Trophoblast cell (in vitro differentiated cells and primary cell): ENCODE measurements around the gene ULBP2.

Experiments used
- DNase-seq, 2 donors: peaks; one replicate each; pipeline ENCODE4 v3.0.0-alpha.2; 2016
- H2AFZ ChIP-seq: 2 replicates; pipeline ENCODE4 v1.6.1; 2013; ENCODE audit warnings: low read length, moderate library complexity, mild to moderate bottlenecking; ENCODE audit not compliant: insufficient read depth, poor library complexity
- H2AK5ac ChIP-seq: 2 replicates; pipeline ENCODE4 v1.6.1; 2013; ENCODE audit warnings: mild to moderate bottlenecking, low read length
- H2BK120ac ChIP-seq: 2 replicates; pipeline ENCODE4 v1.6.1; 2013; ENCODE audit warnings: low read length, mild to moderate bottlenecking, moderate library complexity; ENCODE audit not compliant: insufficient read depth, poor library complexity
- H2BK12ac ChIP-seq: 2 replicates; pipeline ENCODE4 v1.6.1; 2013; ENCODE audit warnings: mild to moderate bottlenecking, low read length, moderate library complexity
- H2BK5ac ChIP-seq: 2 replicates; pipeline ENCODE4 v1.6.1; 2013; ENCODE audit warnings: low read length, low read depth, moderate library complexity, mild to moderate bottlenecking; ENCODE audit not compliant: poor library complexity
- H3K14ac ChIP-seq: 2 replicates; pipeline ENCODE4 v1.6.1; 2013; ENCODE audit warnings: mild to moderate bottlenecking, low read length
- H3K18ac ChIP-seq: 2 replicates; pipeline ENCODE4 v1.6.1; 2013; ENCODE audit warnings: mild to moderate bottlenecking, low read length
- H3K23ac ChIP-seq: 2 replicates; pipeline ENCODE4 v1.6.1; 2013; ENCODE audit warnings: low read length
- H3K27ac ChIP-seq: 2 replicates; pipeline ENCODE4 v1.5.1; 2013; ENCODE audit warnings: low read depth, mild to moderate bottlenecking, inconsistent platforms, low read length, moderate library complexity
- H3K27me3 ChIP-seq: 2 replicates; pipeline ENCODE4 v1.6.1; 2013; ENCODE audit warnings: inconsistent platforms, mild to moderate bottlenecking, low read length, moderate library complexity; ENCODE audit not compliant: insufficient read depth
- H3K36me3 ChIP-seq, 2 experiments: 1 replicate in 1 of 2; 2 replicates in 1 of 2; pipeline ENCODE4 v1.6.1; 2013; ENCODE audit warnings: low read length in 2 of 2, mild to moderate bottlenecking in 2 of 2, moderate library complexity in 1 of 2; ENCODE audit not compliant: insufficient read depth in 2 of 2, control insufficient read depth in 1 of 2
- H3K4ac ChIP-seq: 2 replicates; pipeline ENCODE4 v1.6.1; 2013; ENCODE audit warnings: low read depth, mild to moderate bottlenecking, low read length, moderate library complexity
- H3K4me1 ChIP-seq, 2 experiments: 1 replicate in 1 of 2; 2 replicates in 1 of 2; pipeline ENCODE4 v1.6.1; 2013; ENCODE audit warnings: low read length in 2 of 2, mild to moderate bottlenecking in 2 of 2, moderate library complexity in 1 of 2; ENCODE audit not compliant: insufficient read depth in 2 of 2, control insufficient read depth in 1 of 2
- H3K4me2 ChIP-seq: 2 replicates; pipeline ENCODE4 v1.6.1; 2013; ENCODE audit warnings: inconsistent platforms, mild to moderate bottlenecking, low read length, moderate library complexity
- H3K4me3 ChIP-seq: 2 replicates; pipeline ENCODE4 v1.5.1; 2013; ENCODE audit warnings: mild to moderate bottlenecking, low read depth, low read length, inconsistent platforms
- H3K79me1 ChIP-seq: one replicate; pipeline ENCODE4 v1.6.1; 2013; ENCODE audit warnings: low read length
- H3K79me2 ChIP-seq: 2 replicates; pipeline ENCODE4 v1.6.1; 2013; ENCODE audit warnings: low read length, mild to moderate bottlenecking; ENCODE audit not compliant: control insufficient read depth, insufficient read depth, poor library complexity
- H3K9ac ChIP-seq: 2 replicates; pipeline ENCODE4 v1.6.1; 2013; ENCODE audit warnings: mild to moderate bottlenecking, low read length
- H3K9me3 ChIP-seq: 2 replicates; pipeline ENCODE4 v1.6.1; 2013; ENCODE audit warnings: low read depth, mild to moderate bottlenecking, control low read depth, inconsistent platforms, low read length; ENCODE audit not compliant: insufficient read depth
- H4K12ac ChIP-seq: 2 replicates; pipeline ENCODE4 v1.6.1; 2013; ENCODE audit warnings: low read depth, mild to moderate bottlenecking, low read length, moderate library complexity
- H4K8ac ChIP-seq: 2 replicates; pipeline ENCODE4 v1.6.1; 2013; ENCODE audit warnings: low read depth, mild to moderate bottlenecking, low read length, moderate library complexity
- H4K91ac ChIP-seq: one replicate; pipeline ENCODE4 v1.6.1; 2013; ENCODE audit warnings: low read depth, mild to moderate bottlenecking, low read length, moderate library complexity
- WGBS: extraction: QIAGEN DNeasy Blood & Tissue Kit; methylation state at CpG from one replicate; pipeline ENCODE4 v1.1.7; 2013; ENCODE audit warnings: missing lambda C conversion rate; ENCODE audit not compliant: insufficient read length, insufficient coverage; ENCODE audit errors: extremely low coverage; 5-methylcytosine and 5-hydroxymethylcytosine counted together

The ULBP2 gene

DNA sequence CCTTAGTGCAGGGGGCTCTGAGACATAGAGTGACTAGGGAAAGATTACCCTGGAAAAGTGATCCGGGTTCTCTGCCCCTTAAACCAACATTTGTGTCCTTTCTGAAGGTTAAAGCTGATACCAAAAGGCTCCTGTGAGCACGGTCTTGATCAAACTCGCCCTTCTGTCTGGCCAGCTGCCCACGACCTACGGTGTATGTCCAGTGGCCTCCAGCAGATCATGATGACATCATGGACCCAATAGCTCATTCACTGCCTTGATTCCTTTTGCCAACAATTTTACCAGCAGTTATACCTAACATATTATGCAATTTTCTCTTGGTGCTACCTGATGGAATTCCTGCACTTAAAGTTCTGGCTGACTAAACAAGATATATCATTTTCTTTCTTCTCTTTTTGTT is 6.8 kb downstream of the ULBP2 start:
- H3K9me3 ChIP-seq: peaks cover 3% of the 10 kb centered on the region
- no peak overlapping the region for H3K23ac ChIP-seq
- H2BK5ac ChIP-seq: no peak overlapping the region
- no peak overlapping the region for H3K4me3 ChIP-seq
- no peak overlapping the region for H4K12ac ChIP-seq
- H3K4me1 ChIP-seq: no peaks in the 10 kb centered on the region
- no peak overlapping the region for H3K4ac ChIP-seq
- H4K8ac ChIP-seq: no peak overlapping the region
- no peak overlapping the region for H2AK5ac ChIP-seq
- H3K36me3 ChIP-seq: no peaks in the 10 kb centered on the region
- no peak overlapping the region for H2BK12ac ChIP-seq
- H3K9ac ChIP-seq: no peak overlapping the region
- DNase-seq: no peak
- no peak overlapping the region for H4K91ac ChIP-seq
- H2BK120ac ChIP-seq: no peak overlapping the region
- H3K27ac ChIP-seq: no peak overlapping the region
- peaks cover 8% of the 10 kb centered on the region for H3K27me3 ChIP-seq
- H3K79me1 ChIP-seq: no peaks in the 10 kb centered on the region
- no CpG with 5 or more reads among the region's 5 CpGs for whole genome bisulfite sequencing
- H3K18ac ChIP-seq: no peak overlapping the region
- no peak overlapping the region for H3K4me2 ChIP-seq
- H3K79me2 ChIP-seq: no peaks in the 10 kb centered on the region
- H2AFZ ChIP-seq: no peak overlapping the region
- H3K14ac ChIP-seq: no peak overlapping the region

DNA sequence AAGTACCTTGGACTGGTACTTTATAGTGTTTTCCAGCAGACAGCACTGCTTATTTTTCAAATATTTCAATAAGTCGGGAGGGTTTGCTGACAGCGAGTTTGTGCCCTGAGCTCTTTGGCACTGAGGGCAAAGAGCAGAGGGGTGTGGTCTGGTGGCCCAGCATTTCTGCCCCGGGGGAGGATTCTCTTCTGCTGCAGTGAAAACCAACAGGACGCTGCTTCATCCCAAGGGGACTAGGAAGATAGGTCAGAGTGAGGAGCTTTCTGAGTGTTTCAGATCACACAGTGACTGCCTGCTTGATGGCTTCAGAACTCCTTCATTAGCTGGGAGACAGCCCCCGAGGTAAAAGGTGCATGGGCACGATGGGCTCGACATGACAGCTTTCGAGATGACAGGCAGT is 8.6 kb downstream of the ULBP2 start:
- Histone ChIP-seq H4K8ac (no peak overlapping the region), H2BK12ac (no peak overlapping the region), H3K27me3 (peaks cover 15% of the 10 kb centered on the region), H3K4me2 (no peak overlapping the region), H2AK5ac (no peak overlapping the region), H2AFZ (no peak overlapping the region), H3K4ac (no peak overlapping the region), H3K9ac (no peak overlapping the region), H2BK5ac (no peak overlapping the region), H3K79me2 (no peaks in the 10 kb centered on the region), H3K4me3 (no peak overlapping the region), H3K36me3 (no peaks in the 10 kb centered on the region), H3K14ac (no peak overlapping the region), H3K9me3 (peaks cover 3% of the 10 kb centered on the region), H3K79me1 (no peaks in the 10 kb centered on the region), H3K4me1 (no peaks in the 10 kb centered on the region), H4K12ac (no peak overlapping the region), H3K23ac (no peak overlapping the region), H3K27ac (no peak overlapping the region), H3K18ac (no peak overlapping the region), H2BK120ac (no peak overlapping the region), H4K91ac (no peak overlapping the region)
- DNase-seq: no peak
- no CpG with 5 or more reads among the region's 8 CpGs for WGBS

DNA sequence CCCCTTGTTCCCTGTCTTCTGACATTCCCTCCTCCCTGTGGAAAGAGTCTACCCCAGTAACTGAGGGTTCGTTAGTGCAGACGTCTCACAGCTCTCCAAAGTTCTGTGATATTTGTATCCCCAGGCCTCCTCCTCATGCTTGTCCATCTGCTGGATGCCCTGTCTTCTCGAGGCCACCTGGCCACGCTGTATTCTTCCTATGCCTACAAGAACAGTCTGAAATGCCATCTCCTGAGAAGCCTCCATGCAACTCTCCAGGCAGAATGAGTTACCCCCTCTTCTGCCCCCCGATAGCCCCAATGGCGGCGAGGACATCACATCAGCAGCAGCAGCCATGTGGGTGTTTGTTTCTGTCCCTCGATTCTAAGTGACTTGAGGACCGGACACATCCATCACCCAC is 9.3 kb downstream of the ULBP2 start:
- no peaks in the 10 kb centered on the region for H3K36me3 ChIP-seq
- no peak overlapping the region for H3K18ac ChIP-seq
- H3K27me3 ChIP-seq: peaks cover 21% of the 10 kb centered on the region
- no peak overlapping the region for H2BK5ac ChIP-seq
- no peak overlapping the region for H3K14ac ChIP-seq
- no peak overlapping the region for H3K4me2 ChIP-seq
- peaks cover 3% of the 10 kb centered on the region for H3K9me3 ChIP-seq
- no peak overlapping the region for H3K27ac ChIP-seq
- no peak overlapping the region for H4K12ac ChIP-seq
- no peaks in the 10 kb centered on the region for H3K79me2 ChIP-seq
- H3K4ac ChIP-seq: no peak overlapping the region
- H3K23ac ChIP-seq: no peak overlapping the region
- no peak overlapping the region for H3K9ac ChIP-seq
- H3K4me3 ChIP-seq: no peak overlapping the region
- WGBS: no CpG with 5 or more reads among the region's 9 CpGs
- H2AK5ac ChIP-seq: no peak overlapping the region
- H4K91ac ChIP-seq: no peak overlapping the region
- H2BK120ac ChIP-seq: no peak overlapping the region
- H4K8ac ChIP-seq: no peak overlapping the region
- DNase-seq: no peak
- H3K4me1 ChIP-seq: no peaks in the 10 kb centered on the region
- H2AFZ ChIP-seq: no peak overlapping the region
- no peak overlapping the region for H2BK12ac ChIP-seq
- H3K79me1 ChIP-seq: no peaks in the 10 kb centered on the region

DNA sequence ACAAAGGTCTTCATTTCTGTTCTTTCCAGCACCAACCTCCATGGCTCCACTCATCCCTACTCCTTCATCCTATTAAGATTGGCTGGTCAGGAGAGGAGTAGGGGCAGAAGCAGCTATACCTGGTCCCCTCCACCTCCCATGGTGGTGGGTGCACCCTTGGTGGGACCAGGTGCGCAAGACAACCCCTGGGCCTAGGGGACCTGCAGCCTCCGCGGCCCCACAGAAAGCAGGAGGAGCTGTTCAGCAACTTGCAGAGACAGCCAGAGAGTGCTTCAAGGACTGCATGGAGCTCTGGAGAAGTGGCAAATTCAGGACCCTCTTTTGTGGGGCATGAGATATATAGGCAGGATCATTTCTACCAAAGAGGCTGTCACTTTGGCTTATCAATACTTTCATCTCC is 9.8 kb downstream of the ULBP2 start:
- no peak overlapping the region for H4K12ac ChIP-seq
- H2AFZ ChIP-seq: no peak overlapping the region
- H3K4me3 ChIP-seq: no peak overlapping the region
- no peak overlapping the region for H3K4me2 ChIP-seq
- H3K23ac ChIP-seq: no peak overlapping the region
- H2AK5ac ChIP-seq: no peak overlapping the region
- H3K9me3 ChIP-seq: peaks cover 3% of the 10 kb centered on the region
- H3K27ac ChIP-seq: no peak overlapping the region
- WGBS: no CpG with 5 or more reads among the region's 3 CpGs
- H3K79me1 ChIP-seq: no peaks in the 10 kb centered on the region
- H3K36me3 ChIP-seq: no peaks in the 10 kb centered on the region
- H2BK120ac ChIP-seq: no peak overlapping the region
- no peak overlapping the region for H4K91ac ChIP-seq
- no peak overlapping the region for H3K4ac ChIP-seq
- no peak overlapping the region for H3K18ac ChIP-seq
- no peaks in the 10 kb centered on the region for H3K4me1 ChIP-seq
- H4K8ac ChIP-seq: no peak overlapping the region
- no peak overlapping the region for H3K14ac ChIP-seq
- H2BK12ac ChIP-seq: no peak overlapping the region
- no peaks in the 10 kb centered on the region for H3K79me2 ChIP-seq
- no peak overlapping the region for H3K9ac ChIP-seq
- DNase-seq: no peak
- no peak overlapping the region for H2BK5ac ChIP-seq
- H3K27me3 ChIP-seq: peaks cover 22% of the 10 kb centered on the region
